SK-N-SH (cell line): Measurements from ENCODE around the gene PCDHGB1. TPM values are rescaled to one million over a fixed set of nuclear protein-coding genes. Genes with fewer than 3 reads are reported as not detected.

Experiments used
- CTCF ChIA-PET: fragments of 300-600, 350-600 bp; formaldehyde crosslinking; extraction: SDS; loops from one replicate; lab custom pipeline; 2021; lab: Yijun Ruan, JAX
- POLR2A ChIA-PET: fragments of 350-600 bp; sonication (Branson Sonifier 250); formaldehyde crosslinking; extraction: SDS; loops from one replicate; lab custom pipeline; 2020; ENCODE audit warnings: antibody characterized with exemption, inconsistent platforms; lab: Yijun Ruan, JAX
- DNase-seq: peaks from one replicate; pipeline ENCODE4 v3.0.0; 2012
- H2AFZ ChIP-seq: fragments of 200-600 bp; sonication (generic); 2 replicates; pipeline ENCODE4 v1.8.1; 2016; ENCODE audit warnings: antibody characterized with exemption, mild to moderate bottlenecking, low read depth
- H3F3A ChIP-seq: fragments of 200-600 bp; sonication (generic); replicated peaks from 2 replicates; pipeline ENCODE3; 2016; ENCODE audit warnings: antibody characterized with exemption, mild to moderate bottlenecking; ENCODE audit not compliant: insufficient read depth
- H3K27ac ChIP-seq, 2 experiments: fragments of 200-500 bp in 1 of 2; fragments of 200-600 bp in 1 of 2; sonication (Bioruptor generic) in 1 of 2; sonication (generic), shearing (Covaris generic) in 1 of 2; 2 replicates each; pipeline versions ENCODE4 v1.5.1 to v1.6.1; 2014 to 2016; ENCODE audit warnings: low read depth in 2 of 2, inconsistent platforms in 1 of 2, low read length in 1 of 2, mild to moderate bottlenecking in 1 of 2, mixed read lengths in 1 of 2
- H3K27me3 ChIP-seq: fragments of 200-600 bp; sonication (generic), shearing (Covaris generic); 2 replicates; pipeline ENCODE4 v1.6.1; 2016; ENCODE audit warnings: mixed run types; ENCODE audit not compliant: insufficient read depth
- H3K36me3 ChIP-seq, 2 experiments: fragments of 200-500 bp in 1 of 2; fragments of 200-600 bp in 1 of 2; sonication (Bioruptor generic) in 1 of 2; sonication (generic) in 1 of 2; replicated peaks in 1 of 2; 2 replicates each; pipeline versions ENCODE3 to v1.5.1; 2014 to 2016; ENCODE audit warnings: low read length in 1 of 2, mild to moderate bottlenecking in 1 of 2; ENCODE audit not compliant: insufficient read depth in 2 of 2, control insufficient read depth in 1 of 2
- H3K4me1 ChIP-seq, 2 experiments: fragments of 200-500 bp in 1 of 2; fragments of 200-600 bp in 1 of 2; sonication (Bioruptor generic) in 1 of 2; sonication (generic), shearing (Covaris generic) in 1 of 2; 2 replicates each; pipeline versions ENCODE4 v1.5.1 to v1.6.1; 2014 to 2016; ENCODE audit warnings: low read depth in 1 of 2, low read length in 1 of 2, mixed run types in 1 of 2; ENCODE audit not compliant: insufficient read depth in 2 of 2, control insufficient read depth in 1 of 2
- H3K4me2 ChIP-seq: fragments of 200-600 bp; sonication (generic), shearing (Covaris generic); 2 replicates; pipeline ENCODE4 v1.6.1; 2017; ENCODE audit warnings: mixed run types
- H3K4me3 ChIP-seq, 2 experiments: fragments of 200-500 bp in 1 of 2; fragments of 200-600 bp in 1 of 2; sonication (Bioruptor generic) in 1 of 2; sonication (generic), shearing (Covaris generic) in 1 of 2; 2 replicates each; pipeline versions ENCODE4 v1.5.1 to v1.8.1; 2014 to 2016; ENCODE audit warnings: low read depth in 2 of 2, inconsistent platforms in 1 of 2, low read length in 1 of 2, mild to moderate bottlenecking in 1 of 2, mixed read lengths in 1 of 2, moderate library complexity in 1 of 2
- H3K79me2 ChIP-seq: fragments of 200-600 bp; sonication (generic); 2 replicates; pipeline ENCODE4 v1.8.1; 2017; ENCODE audit warnings: mild to moderate bottlenecking; ENCODE audit not compliant: insufficient read depth
- H3K9ac ChIP-seq: fragments of 200-600 bp; sonication (generic); 2 replicates; pipeline ENCODE4 v1.6.1; 2017; ENCODE audit warnings: mixed run types
- H3K9me2 ChIP-seq: fragments of 200-600 bp; sonication (generic); 2 replicates; pipeline ENCODE4 v1.6.1; 2017; ENCODE audit warnings: mixed run types
- H3K9me3 ChIP-seq: fragments of 200-600 bp; sonication (generic); 2 replicates; pipeline ENCODE4 v1.6.1; 2017; ENCODE audit warnings: mixed run types, mild to moderate bottlenecking, moderate library complexity
- H4K20me1 ChIP-seq: fragments of 200-600 bp; sonication (generic); 2 replicates; pipeline ENCODE4 v1.6.1; 2017; ENCODE audit warnings: mild to moderate bottlenecking, mixed run types; ENCODE audit not compliant: insufficient read depth
- CHD2 ChIP-seq: fragments of 150-350 bp; IDR thresholded peaks from 2 replicates; pipeline ENCODE4 v1.6.1; 2018; ENCODE audit warnings: low read length; ENCODE audit not compliant: partially characterized antibody
- FOSL2 ChIP-seq: IDR thresholded peaks from 2 replicates; pipeline ENCODE4 v1.4.0; 2012; ENCODE audit warnings: low read depth, mild to moderate bottlenecking, moderate library complexity, borderline replicate concordance
- GATA2 ChIP-seq: sonication (generic); formaldehyde crosslinking; IDR thresholded peaks from 2 replicates; pipeline ENCODE4 v1.5.0; 2020; ENCODE audit warnings: mild to moderate bottlenecking, missing genetic modification reagents
- JUND ChIP-seq: IDR thresholded peaks from 2 replicates; pipeline ENCODE4 v1.4.0; 2012
- MXI1 ChIP-seq: IDR thresholded peaks from 2 replicates; pipeline ENCODE4 v1.6.1; 2012; ENCODE audit warnings: mild to moderate bottlenecking, low read depth, low read length, improper control_type of control experiment
- NRF1 ChIP-seq: IDR thresholded peaks from 2 replicates; pipeline ENCODE4 v1.6.1; 2012; ENCODE audit warnings: low read depth, mild to moderate bottlenecking, low read length
- POLR2AphosphoS5 ChIP-seq: IDR thresholded peaks from 2 replicates; pipeline ENCODE4 v1.6.1; 2012; ENCODE audit warnings: low read depth, low read length
- RFX5 ChIP-seq: IDR thresholded peaks from 2 replicates; pipeline ENCODE4 v1.6.1; 2012; ENCODE audit warnings: mild to moderate bottlenecking, improper control_type of control experiment, low read length
- SIN3A ChIP-seq: IDR thresholded peaks from 2 replicates; pipeline ENCODE4 v1.6.1; 2012; ENCODE audit warnings: low read depth, mild to moderate bottlenecking, low read length, moderate library complexity, borderline replicate concordance
- TEAD4 ChIP-seq: IDR thresholded peaks from 2 replicates; pipeline ENCODE4 v1.4.0; 2012; ENCODE audit warnings: mild to moderate bottlenecking, borderline replicate concordance; ENCODE audit not compliant: insufficient read depth
- USF1 ChIP-seq: IDR thresholded peaks from 2 replicates; pipeline ENCODE4 v1.4.0; 2012; ENCODE audit warnings: low read depth, borderline replicate concordance
- YY1 ChIP-seq: IDR thresholded peaks from 2 replicates; pipeline ENCODE4 v1.4.0; 2012; ENCODE audit warnings: low read depth, mild to moderate bottlenecking
- WGBS: methylation state at CpG from one replicate; pipeline ENCODE4 v1.1.6; 2017; ENCODE audit warnings: low lambda C conversion rate; 5-methylcytosine and 5-hydroxymethylcytosine counted together
- polyA plus RNA-seq, 3 experiments: library from polyadenylated mRNA; depleted of rRNA; stranded (reverse); fragments of >200 nt; gene quantifications; 2 replicates each; pipeline ENCODE4 v1.2.3, GENCODE V29; 2012
- TF ChIP-seq, protein P1 (sequence below): fragments of 150-350 bp; IDR thresholded peaks from 2 replicates; pipeline ENCODE4 v1.6.1; 2017; ENCODE audit warnings: antibody characterized with exemption, low read length, low read depth, borderline replicate concordance
- TF ChIP-seq, protein P2 (sequence below): fragments of 150-350 bp; IDR thresholded peaks from 2 replicates; pipeline ENCODE4 v1.6.1; 2016; ENCODE audit warnings: mild to moderate bottlenecking, low read depth, low read length

The PCDHGB1 gene
- polyA plus RNA-seq, 1 of the 3 experiments (the other 2 are of a cell fraction): 0.77 TPM

- Histone ChIP-seq H3K36me3 (peaks cover 0 to 3% of the 10 kb centered on the region in 2 experiments), H3K27ac (no peak overlapping the region), H3K4me3 (no peak overlapping the region), H3K4me2 (no peak overlapping the region), H2AFZ (no peak overlapping the region), H3K9ac (no peak overlapping the region), H3K9me2 (no peaks in the 10 kb centered on the region), H3K79me2 (no peaks in the 10 kb centered on the region), H4K20me1 (no peaks in the 10 kb centered on the region), H3K9me3 (no peaks in the 10 kb centered on the region; the same call in 1 of the 2 replicates), H3K27me3 (no peaks in the 10 kb centered on the region), H3K4me1 (no peaks in the 10 kb centered on the region; a peak in 1 of 4 replicates), H3F3A (no peaks in the 10 kb centered on the region)
- no peak for DNase-seq
- POLR2A ChIA-PET: no interaction called here
- WGBS: 45% methylated on average over 5 of the region's 8 CpGs
- CTCF ChIA-PET: interaction anchor here (0.5 to 5.6 kb wide), 8 partner anchors 8 to 287 kb away, joined by 3 to 34 read pairs (median 4); partner anchors contain the start of genes PCDHGA2, PCDHGA3, PCDHGB7 and TAF7
- TF ChIP-seq JUND: no peak
- no peak for TF ChIP-seq CHD2
- TF ChIP-seq POLR2AphosphoS5: no peak
- no peak for TF ChIP-seq FOSL2
- no peak for TF ChIP-seq MXI1
- TF ChIP-seq YY1: no peak
- no peak for TF ChIP-seq NRF1
- TF ChIP-seq, protein P1, sequence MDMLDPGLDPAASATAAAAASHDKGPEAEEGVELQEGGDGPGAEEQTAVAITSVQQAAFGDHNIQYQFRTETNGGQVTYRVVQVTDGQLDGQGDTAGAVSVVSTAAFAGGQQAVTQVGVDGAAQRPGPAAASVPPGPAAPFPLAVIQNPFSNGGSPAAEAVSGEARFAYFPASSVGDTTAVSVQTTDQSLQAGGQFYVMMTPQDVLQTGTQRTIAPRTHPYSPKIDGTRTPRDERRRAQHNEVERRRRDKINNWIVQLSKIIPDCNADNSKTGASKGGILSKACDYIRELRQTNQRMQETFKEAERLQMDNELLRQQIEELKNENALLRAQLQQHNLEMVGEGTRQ: no peak
- TF ChIP-seq RFX5: no peak
- no peak for TF ChIP-seq USF1
- TF ChIP-seq TEAD4: no peak
- TF ChIP-seq SIN3A: no peak
- no peak for TF ChIP-seq GATA2 (CRISPR knock-in tag)
- TF ChIP-seq, protein P2, sequence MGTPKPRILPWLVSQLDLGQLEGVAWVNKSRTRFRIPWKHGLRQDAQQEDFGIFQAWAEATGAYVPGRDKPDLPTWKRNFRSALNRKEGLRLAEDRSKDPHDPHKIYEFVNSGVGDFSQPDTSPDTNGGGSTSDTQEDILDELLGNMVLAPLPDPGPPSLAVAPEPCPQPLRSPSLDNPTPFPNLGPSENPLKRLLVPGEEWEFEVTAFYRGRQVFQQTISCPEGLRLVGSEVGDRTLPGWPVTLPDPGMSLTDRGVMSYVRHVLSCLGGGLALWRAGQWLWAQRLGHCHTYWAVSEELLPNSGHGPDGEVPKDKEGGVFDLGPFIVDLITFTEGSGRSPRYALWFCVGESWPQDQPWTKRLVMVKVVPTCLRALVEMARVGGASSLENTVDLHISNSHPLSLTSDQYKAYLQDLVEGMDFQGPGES: no peak
Observed at GRCh38 chr5:141328231-141328630, 21.7 kb upstream of the PCDHGB1 start.
